Measurements from ENCODE around the gene ZNF564. TPM values are rescaled to one million over a fixed set of nuclear protein-coding genes. Genes with fewer than 3 reads are reported as not detected.

ZNF564 gene
- total and polyA plus RNA-seq, 3 donors from 2014 or later, result 4.6 to 18.0 (median 10.7) TPM

GRCh38 chr19:12484011-12484370, 67.3 kb downstream of the ZNF564 start:
- H3K36me3 ChIP-seq (ENCODE audit: low read depth, missing control alignments), result no peaks in the 10 kb centered on the region
- H3K4me3 ChIP-seq, result peak overlapping the region; percentile 82 to 96
- no peaks in the 10 kb centered on the region for H3K9me3 ChIP-seq
- intact Hi-C loops (cut with DNase I; ENCODE audit: low total_unique reads), result no loop called here
- H3K4me1 ChIP-seq, result peaks cover 6% of the 10 kb centered on the region
- DNase-seq, result no peak
- TF ChIP-seq CTCF (IDR thresholded peaks at IDR 0.05) (no peak), POLR2A (IDR thresholded peaks at IDR 0.05) (no peak)
- H3K27me3 ChIP-seq, result no peaks in the 10 kb centered on the region
- H3K27ac ChIP-seq, result peak overlapping the region; percentile 51 to 81
- WGBS, 2 donors, result 0 to 1% methylated on average over 13 of the region's 13 CpGs

GRCh38 chr19:12482509-12482886, 68.8 kb downstream of the ZNF564 start:
- no peak overlapping the region for H3K4me3 ChIP-seq
- intact Hi-C loops (cut with DNase I; ENCODE audit: low total_unique reads), result no loop called here
- TF ChIP-seq POLR2A (IDR thresholded peaks at IDR 0.05), result no peak
- no peak for TF ChIP-seq CTCF (IDR thresholded peaks at IDR 0.05)

GRCh38 chr19:12481781-12482508, 69.3 kb downstream of the ZNF564 start:
- peaks cover 6% of the 10 kb centered on the region for H3K4me1 ChIP-seq
- no peaks in the 10 kb centered on the region for H3K27me3 ChIP-seq
- TF ChIP-seq CTCF (IDR thresholded peaks at IDR 0.05), result no peak
- TF ChIP-seq POLR2A (IDR thresholded peaks at IDR 0.05), result no peak
- no peaks in the 10 kb centered on the region for H3K36me3 ChIP-seq (ENCODE audit: low read depth, missing control alignments)
- no peak overlapping the region for H3K27ac ChIP-seq
- intact Hi-C loops (cut with DNase I; ENCODE audit: low total_unique reads), result no loop called here
- no peaks in the 10 kb centered on the region for H3K9me3 ChIP-seq
- no peak for DNase-seq
- no peak overlapping the region for H3K4me3 ChIP-seq
- 74 to 75% methylated on average over 4 of the region's 4 CpGs for WGBS, 2 donors

More at GRCh38 chr19:12482509-12482886, 68.8 kb downstream of the ZNF564 start:
- no peak overlapping the region for H3K27ac ChIP-seq
- no peaks in the 10 kb centered on the region for H3K9me3 ChIP-seq
- H3K27me3 ChIP-seq, result no peaks in the 10 kb centered on the region
- 77 to 78% methylated on average over 2 of the region's 2 CpGs for WGBS, 2 donors
- DNase-seq, result no peak
- H3K36me3 ChIP-seq (ENCODE audit: low read depth, missing control alignments), result no peaks in the 10 kb centered on the region
- H3K4me1 ChIP-seq, result peaks cover 6% of the 10 kb centered on the region

GRCh38 chr19:12478234-12478941, 72.9 kb downstream of the ZNF564 start:
- WGBS, 2 donors, result 74 to 80% methylated on average over 5 of the region's 5 CpGs
- H3K27me3 ChIP-seq, result no peaks in the 10 kb centered on the region
- TF ChIP-seq CTCF (IDR thresholded peaks at IDR 0.05) (no peak), POLR2A (IDR thresholded peaks at IDR 0.05) (no peak)

More at GRCh38 chr19:12478234-12478941, 72.9 kb downstream of the ZNF564 start:
- no peaks in the 10 kb centered on the region for H3K9me3 ChIP-seq
- intact Hi-C loops (cut with DNase I; ENCODE audit: low total_unique reads), result no loop called here
- no peak for DNase-seq
- H3K4me1 ChIP-seq, result no peaks in the 10 kb centered on the region
- H3K36me3 ChIP-seq (ENCODE audit: low read depth, missing control alignments), result no peaks in the 10 kb centered on the region
- H3K4me3 ChIP-seq, result no peak overlapping the region
- no peak overlapping the region for H3K27ac ChIP-seq

Small RNAs within 50 kb of the gene (small RNA-seq; reads per million reads assigned to genes)
- 0 reads per million in 2 donors for gene MTCO1P27
- gene PPIAP20, result 0 reads per million in 2 donors

Other genes with a start within 250 kb of the ZNF564 start
- 10 to 100 TPM; 13.7 to 29.1 TPM for gene ZNF563, start 217.8 kb downstream of the ZNF564 start, total RNA-seq
- 21.0 TPM for gene ZNF563, start 217.8 kb downstream of the ZNF564 start, polyA plus RNA-seq (ENCODE audit: insufficient read depth, low read depth, low replicate concordance)
- gene ZNF442, start 185.8 kb downstream of the ZNF564 start, total RNA-seq, result 1 to 10 TPM; 2.7 to 4.9 TPM
- gene ZNF442, start 185.8 kb downstream of the ZNF564 start, polyA plus RNA-seq (ENCODE audit: insufficient read depth, low read depth, low replicate concordance), result 1.3 TPM
- 1 to 10 TPM; 4.6 to 5.8 TPM for gene ZNF799, start 150.2 kb downstream of the ZNF564 start, total RNA-seq
- 3.9 TPM for gene ZNF799, start 150.2 kb downstream of the ZNF564 start, polyA plus RNA-seq (ENCODE audit: insufficient read depth, low read depth, low replicate concordance)
- gene ZNF443, start 110.5 kb downstream of the ZNF564 start, total RNA-seq, result 1 to 10 TPM; 4.1 to 5.0 TPM
- 2.2 TPM for gene ZNF443, start 110.5 kb downstream of the ZNF564 start, polyA plus RNA-seq (ENCODE audit: insufficient read depth, low read depth, low replicate concordance)
- gene ZNF709, start 66.7 kb downstream of the ZNF564 start, total RNA-seq, result 10 to 100 TPM in 1 of 2 donors, 1 to 10 TPM in 1; 8.1 to 21.7 TPM
- gene ZNF709, start 66.7 kb downstream of the ZNF564 start, polyA plus RNA-seq (ENCODE audit: insufficient read depth, low read depth, low replicate concordance), result 14.6 TPM
- gene ZNF490, start 59.3 kb upstream of the ZNF564 start, total RNA-seq, result 10 to 100 TPM in 1 of 2 donors, 1 to 10 TPM in 1; 6.6 to 10.4 TPM
- 2.5 TPM for gene ZNF490, start 59.3 kb upstream of the ZNF564 start, polyA plus RNA-seq (ENCODE audit: insufficient read depth, low read depth, low replicate concordance)
- gene ZNF791, start 59.4 kb upstream of the ZNF564 start, total RNA-seq, result 10 to 100 TPM; 16.1 to 17.2 TPM
- 9.3 TPM for gene ZNF791, start 59.4 kb upstream of the ZNF564 start, polyA plus RNA-seq (ENCODE audit: insufficient read depth, low read depth, low replicate concordance)
- gene MAN2B1, start 115.3 kb upstream of the ZNF564 start, total RNA-seq, result 10 to 100 TPM; 29.7 to 30.6 TPM
- 45.7 TPM for gene MAN2B1, start 115.3 kb upstream of the ZNF564 start, polyA plus RNA-seq (ENCODE audit: insufficient read depth, low read depth, low replicate concordance)
- 10 to 100 TPM; 15.8 to 18.3 TPM for gene WDR83, start 115.3 kb upstream of the ZNF564 start, total RNA-seq
- gene WDR83, start 115.3 kb upstream of the ZNF564 start, polyA plus RNA-seq (ENCODE audit: insufficient read depth, low read depth, low replicate concordance), result 23.2 TPM
- gene DHPS, start 130.4 kb upstream of the ZNF564 start, total RNA-seq, result 100 to 1,000 TPM in 1 of 2 donors, 10 to 100 TPM in 1; 85.9 to 119 TPM
- gene DHPS, start 130.4 kb upstream of the ZNF564 start, polyA plus RNA-seq (ENCODE audit: insufficient read depth, low read depth, low replicate concordance), result 50.2 TPM
- gene GNG14, start 136.5 kb upstream of the ZNF564 start, total RNA-seq, result 1 to 10 TPM in 1 of 2 donors, not detected in 1; 4.5 TPM
- gene GNG14, start 136.5 kb upstream of the ZNF564 start, polyA plus RNA-seq (ENCODE audit: insufficient read depth, low read depth, low replicate concordance), result not detected
- 10 to 100 TPM; 20.5 to 23.3 TPM for gene FBXW9, start 145.1 kb upstream of the ZNF564 start, total RNA-seq
- gene FBXW9, start 145.1 kb upstream of the ZNF564 start, polyA plus RNA-seq (ENCODE audit: insufficient read depth, low read depth, low replicate concordance), result 27.4 TPM
- 100 to 1,000 TPM; 110 to 129 TPM for gene TNPO2, start 172.4 kb upstream of the ZNF564 start, total RNA-seq
- gene TNPO2, start 172.4 kb upstream of the ZNF564 start, polyA plus RNA-seq (ENCODE audit: insufficient read depth, low read depth, low replicate concordance), result 103 TPM
- gene TRIR, start 183.2 kb upstream of the ZNF564 start, total RNA-seq, result 100 to 1,000 TPM; 244 to 329 TPM
- 158 TPM for gene TRIR, start 183.2 kb upstream of the ZNF564 start, polyA plus RNA-seq (ENCODE audit: insufficient read depth, low read depth, low replicate concordance)
- gene GET3, start 186.0 kb upstream of the ZNF564 start, total RNA-seq, result 100 to 1,000 TPM in 1 of 2 donors, 10 to 100 TPM in 1; 89.3 to 109 TPM
- 134 TPM for gene GET3, start 186.0 kb upstream of the ZNF564 start, polyA plus RNA-seq (ENCODE audit: insufficient read depth, low read depth, low replicate concordance)
- under 1 TPM; 0.50 to 0.87 TPM for gene BEST2, start 200.3 kb upstream of the ZNF564 start, total RNA-seq
- not detected for gene BEST2, start 200.3 kb upstream of the ZNF564 start, polyA plus RNA-seq (ENCODE audit: insufficient read depth, low read depth, low replicate concordance)
- 10 to 100 TPM; 54.4 to 63.4 TPM for gene HOOK2, start 224.1 kb upstream of the ZNF564 start, total RNA-seq
- gene HOOK2, start 224.1 kb upstream of the ZNF564 start, polyA plus RNA-seq (ENCODE audit: insufficient read depth, low read depth, low replicate concordance), result 30.0 TPM
- 100 to 1,000 TPM in 1 of 2 donors, 10 to 100 TPM in 1; 75.9 to 143 TPM for gene JUNB, start 240.0 kb upstream of the ZNF564 start, total RNA-seq
- gene JUNB, start 240.0 kb upstream of the ZNF564 start, polyA plus RNA-seq (ENCODE audit: insufficient read depth, low read depth, low replicate concordance), result 54.5 TPM

All from testis (tissue), 3 donors.